HG03280 (cell line): ENCODE results near the gene BNIP5.
"Not testable (repeated sequence)": the region's sequence is repeated elsewhere in the genome, so short reads cannot be mapped to it uniquely, and the experiment has no call there.

Experiments
- ATAC-seq: cut with Tn5 transposase; IDR thresholded peaks from one replicate; pipeline ENCODE4 v1.9.1; 2021; ENCODE audit warnings: mild to moderate bottlenecking, moderate library complexity; ENCODE audit not compliant: unreplicated experiment

The BNIP5 gene

DNA sequence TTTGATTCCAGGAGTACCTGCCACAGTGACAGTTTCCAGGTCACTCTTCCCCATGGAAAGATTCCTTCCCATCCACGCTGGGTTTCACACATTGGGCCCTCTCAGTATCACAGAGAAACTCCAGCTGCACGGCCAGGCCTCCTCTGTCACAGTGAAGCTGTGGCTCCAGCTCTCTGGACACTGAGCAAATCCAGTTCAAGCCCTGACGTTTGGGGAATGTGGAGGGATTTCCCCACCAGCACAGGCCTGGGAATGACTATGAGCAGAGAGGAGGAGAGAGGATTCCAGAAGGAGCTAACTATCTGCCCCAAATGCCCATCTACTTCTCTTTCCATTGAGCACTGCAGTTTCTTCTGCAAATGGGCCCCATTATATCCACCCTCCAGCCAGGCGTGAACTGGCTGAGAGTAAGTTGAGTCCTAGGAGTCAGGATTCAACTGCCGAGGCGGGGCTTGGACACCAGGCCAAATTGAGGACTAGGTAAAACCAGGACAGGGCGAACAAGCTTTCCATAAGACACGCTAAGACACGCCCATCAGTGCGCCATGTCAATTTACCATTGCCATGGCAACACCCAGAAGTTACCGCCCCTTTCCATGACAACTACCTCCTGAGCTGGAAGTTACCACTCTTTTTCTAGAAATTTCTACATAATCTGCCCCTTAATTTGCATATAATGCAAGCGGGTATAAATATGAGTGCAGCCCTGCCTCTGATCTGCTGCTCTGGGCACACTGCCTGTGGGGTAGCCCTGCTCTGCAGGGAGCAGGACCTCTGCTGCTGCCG lies 9.2 kb upstream of the BNIP5 start:
- no peak for ATAC-seq

DNA sequence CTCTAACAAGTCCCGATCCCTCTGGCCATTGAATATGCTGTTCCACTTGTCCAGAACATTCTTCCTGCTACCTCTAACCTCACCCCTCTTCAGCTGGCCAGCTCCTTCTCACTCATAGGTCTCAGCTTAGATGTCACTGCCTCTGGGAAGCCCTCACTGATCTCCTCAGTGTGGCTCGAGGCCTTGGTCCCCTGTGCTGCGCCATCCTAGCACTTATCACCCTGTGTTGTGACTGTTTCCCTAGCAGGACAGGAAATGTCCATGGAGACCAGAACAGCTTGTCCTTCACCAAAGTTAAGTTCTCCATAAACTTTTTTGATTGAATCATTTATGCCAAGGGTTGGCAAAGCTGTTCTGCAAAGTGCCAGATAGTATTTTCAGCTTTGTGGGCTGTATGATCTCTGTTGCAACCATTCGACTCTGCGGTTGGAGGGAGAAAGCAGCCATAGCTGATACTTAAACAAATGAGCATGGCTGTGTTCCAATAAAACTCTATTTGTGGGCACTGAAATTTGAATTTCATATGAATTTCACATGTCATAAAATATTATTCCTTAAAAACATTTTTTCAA lies 6.5 kb upstream of the BNIP5 start:
- no peak for ATAC-seq

- no peak for ATAC-seq
Measured at GRCh38 chr6:36340618-36341454, 4.1 kb upstream of the BNIP5 start.

DNA sequence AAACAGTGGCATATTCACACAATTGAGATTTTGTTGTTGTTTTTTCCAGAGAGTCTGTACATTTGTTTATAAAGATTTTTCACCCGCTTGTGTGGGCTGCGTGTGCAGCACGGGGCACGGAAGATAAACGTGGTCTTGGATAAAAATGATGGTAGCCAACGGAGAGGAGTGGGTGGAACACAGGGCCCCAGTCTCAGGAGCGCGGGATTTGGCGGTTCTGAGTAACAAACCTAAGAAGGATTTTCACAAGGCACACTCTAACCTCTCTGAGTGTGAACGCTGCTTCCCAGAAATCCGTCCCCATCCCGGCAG lies 3.6 kb upstream of the BNIP5 start:
- ATAC-seq = no peak

DNA sequence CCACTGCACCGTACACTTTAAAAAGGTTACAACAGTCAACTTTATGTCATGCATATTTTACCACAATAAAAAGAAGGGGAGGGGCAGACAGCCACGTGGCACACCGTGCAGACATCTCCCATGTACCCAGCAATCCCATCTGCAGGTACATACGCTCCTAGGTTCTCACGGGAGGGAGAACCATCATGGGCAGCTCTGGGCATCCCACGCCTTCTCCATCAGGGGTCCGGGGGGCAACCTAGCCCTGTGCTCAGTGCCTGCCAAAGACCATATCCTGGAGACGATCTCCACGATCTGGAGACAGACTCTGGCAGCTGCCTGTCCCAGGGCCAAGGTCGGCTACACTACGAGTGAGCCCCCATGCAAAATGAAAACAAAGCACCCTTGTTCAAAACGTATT lies 2.5 kb upstream of the BNIP5 start:
- no peak for ATAC-seq

DNA sequence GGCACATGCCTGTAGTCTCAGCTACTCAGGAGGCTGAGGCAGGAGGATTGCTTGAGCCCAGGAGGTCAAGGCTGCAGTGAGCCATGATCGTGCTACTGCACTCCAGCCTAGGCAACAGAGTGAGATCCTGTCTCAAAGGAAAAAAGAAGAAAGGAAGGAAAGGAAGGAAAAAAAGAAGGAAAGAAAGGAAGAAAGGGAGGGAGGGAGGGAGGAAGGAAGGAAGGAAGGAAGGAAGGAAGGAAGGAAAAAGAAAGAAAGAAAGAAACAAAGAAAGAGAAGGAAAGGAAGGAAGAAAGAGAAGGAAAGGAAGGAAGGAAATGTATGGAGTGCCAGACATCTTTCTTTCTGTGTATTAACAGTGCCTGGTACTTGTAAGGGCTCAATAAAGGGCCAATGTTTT lies 1.5 kb upstream of the BNIP5 start:
- ATAC-seq = not testable (repeated sequence)

DNA sequence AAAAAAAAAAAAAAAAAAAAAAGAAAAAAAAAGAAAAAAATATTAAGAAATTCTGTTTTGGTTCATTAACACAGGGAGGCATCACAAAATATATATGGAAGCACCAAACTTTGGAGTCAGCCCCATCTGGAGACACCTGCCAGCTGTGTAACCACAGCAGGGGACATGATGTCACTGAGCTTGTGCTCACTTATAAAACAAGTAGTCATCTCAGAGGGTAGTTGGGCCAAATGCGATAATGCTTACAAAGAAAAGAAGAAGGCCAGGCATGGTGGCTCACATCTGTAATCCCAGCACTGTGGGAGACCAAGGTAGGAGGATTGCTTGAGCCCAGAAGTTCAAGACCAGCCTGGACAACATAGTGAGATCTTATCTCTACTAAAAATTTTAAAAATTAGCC lies 1.1 kb upstream of the BNIP5 start:
- ATAC-seq = no peak

DNA sequence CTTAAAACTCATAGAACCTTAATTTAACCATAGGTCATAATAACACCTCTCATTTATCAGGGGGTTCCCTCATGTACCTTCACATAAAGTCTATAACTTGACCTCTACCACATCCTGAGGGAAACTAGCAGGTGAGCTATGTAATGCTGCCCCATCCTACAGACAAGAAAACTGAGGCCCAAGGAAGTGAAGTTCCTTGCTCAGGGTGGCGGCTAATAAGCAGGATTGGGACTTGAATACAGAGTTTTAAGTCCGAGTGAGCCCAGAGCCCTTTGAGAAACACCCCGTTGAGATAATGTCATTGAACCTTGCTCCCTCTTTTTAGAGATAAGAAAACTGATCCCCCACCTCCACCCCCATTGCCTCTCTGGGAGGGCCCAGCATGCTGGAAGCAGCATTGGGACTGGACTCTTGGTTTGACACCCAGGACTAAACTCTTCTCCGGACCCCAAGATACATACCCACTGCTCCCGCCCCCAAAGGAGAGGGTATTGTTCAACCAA lies 429 bp downstream of the BNIP5 start:
- ATAC-seq = no peak

GRCh38 chr6:36335465-36336207 lies 1.1 kb downstream of the BNIP5 start:
- no peak for ATAC-seq

GRCh38 chr6:36334832-36335459 lies 1.7 kb downstream of the BNIP5 start:
- no peak for ATAC-seq

DNA sequence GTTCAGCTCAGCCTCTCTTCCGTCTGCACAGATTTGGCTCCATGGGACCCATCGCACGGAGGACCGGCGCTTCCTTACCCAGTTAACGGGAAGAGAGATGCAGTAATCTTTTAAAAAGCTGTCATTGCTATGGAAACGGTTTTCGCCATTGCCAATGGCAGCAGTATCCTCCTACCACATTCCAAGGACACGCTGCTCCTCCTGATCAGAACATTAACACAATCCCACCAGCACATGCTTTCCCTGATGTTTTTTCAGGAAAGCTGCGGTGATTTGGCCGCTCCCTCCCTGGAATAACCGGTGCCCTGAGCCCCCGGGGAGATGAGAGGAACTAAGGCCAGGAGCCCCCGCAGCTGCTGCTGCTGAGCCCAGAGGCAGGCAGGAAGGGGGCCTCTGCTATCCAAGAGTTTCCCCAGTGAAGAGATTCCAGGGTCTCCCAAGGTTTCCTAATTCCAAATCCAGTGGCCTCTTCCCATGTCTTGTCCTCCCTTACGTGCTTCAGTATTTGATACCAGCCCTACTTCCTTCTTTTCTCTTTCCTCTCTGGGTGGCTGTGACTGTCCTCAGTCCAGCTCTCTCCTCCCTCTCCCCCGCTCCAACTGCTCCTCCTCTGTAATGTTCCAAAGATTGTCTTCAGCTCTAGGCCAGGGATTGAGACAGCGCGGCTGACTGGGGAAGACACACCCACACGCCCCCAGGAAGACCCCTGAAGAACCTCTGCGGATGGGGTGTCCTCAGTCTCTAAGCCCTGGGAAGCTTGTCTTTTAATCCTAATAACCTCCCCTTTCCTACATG lies 2.6 kb downstream of the BNIP5 start:
- ATAC-seq = no peak

- ATAC-seq = no peak
Measured at GRCh38 chr6:36333171-36333895, 3.4 kb downstream of the BNIP5 start.

GRCh38 chr6:36331381-36331780 lies 5.3 kb downstream of the BNIP5 start:
- no peak for ATAC-seq

DNA sequence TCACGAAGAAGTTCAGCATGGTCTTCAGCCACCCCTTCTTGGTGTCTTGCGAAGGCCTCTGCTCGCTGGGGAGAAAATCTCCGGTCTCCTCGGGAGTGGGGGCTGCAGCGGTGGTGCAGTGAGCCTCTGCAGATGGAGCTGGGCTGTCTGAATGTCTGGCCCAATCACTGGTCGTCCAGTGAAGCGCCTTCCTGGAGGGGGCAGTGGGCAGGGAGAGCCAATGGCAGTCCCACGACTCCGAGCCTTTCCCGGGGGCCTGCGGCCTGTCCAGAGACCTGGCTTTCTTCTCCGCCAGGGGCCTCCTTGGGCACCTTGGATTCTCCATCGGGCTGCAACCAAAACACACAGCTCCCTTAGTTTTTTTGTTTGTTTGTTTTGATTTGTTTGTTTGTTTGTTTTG lies 6.3 kb downstream of the BNIP5 start:
- no peak for ATAC-seq

- no peak for ATAC-seq
Measured at GRCh38 chr6:36329798-36330291, 6.8 kb downstream of the BNIP5 start.

DNA sequence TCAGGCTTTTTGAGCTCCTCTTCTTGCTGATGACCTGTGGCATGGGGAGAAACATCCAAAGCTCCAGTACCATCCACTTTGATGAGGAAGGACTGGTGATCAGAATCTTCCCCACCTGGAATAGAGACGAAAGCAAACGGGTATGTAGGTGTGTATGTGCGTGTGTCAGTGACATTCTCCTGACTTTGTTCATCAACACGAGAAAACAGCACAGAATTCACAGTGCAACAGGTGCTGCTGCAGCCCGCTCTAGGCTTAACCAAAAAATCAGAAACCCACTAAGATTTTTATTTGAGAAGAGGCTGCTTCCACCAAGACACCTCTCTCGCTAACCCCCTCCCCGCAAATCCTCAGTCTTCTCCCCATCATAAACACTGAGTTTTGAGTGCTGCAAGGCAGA lies 8.1 kb downstream of the BNIP5 start:
- ATAC-seq = no peak

- no peak for ATAC-seq
Measured at GRCh38 chr6:36327919-36328236, 8.8 kb downstream of the BNIP5 start.

DNA sequence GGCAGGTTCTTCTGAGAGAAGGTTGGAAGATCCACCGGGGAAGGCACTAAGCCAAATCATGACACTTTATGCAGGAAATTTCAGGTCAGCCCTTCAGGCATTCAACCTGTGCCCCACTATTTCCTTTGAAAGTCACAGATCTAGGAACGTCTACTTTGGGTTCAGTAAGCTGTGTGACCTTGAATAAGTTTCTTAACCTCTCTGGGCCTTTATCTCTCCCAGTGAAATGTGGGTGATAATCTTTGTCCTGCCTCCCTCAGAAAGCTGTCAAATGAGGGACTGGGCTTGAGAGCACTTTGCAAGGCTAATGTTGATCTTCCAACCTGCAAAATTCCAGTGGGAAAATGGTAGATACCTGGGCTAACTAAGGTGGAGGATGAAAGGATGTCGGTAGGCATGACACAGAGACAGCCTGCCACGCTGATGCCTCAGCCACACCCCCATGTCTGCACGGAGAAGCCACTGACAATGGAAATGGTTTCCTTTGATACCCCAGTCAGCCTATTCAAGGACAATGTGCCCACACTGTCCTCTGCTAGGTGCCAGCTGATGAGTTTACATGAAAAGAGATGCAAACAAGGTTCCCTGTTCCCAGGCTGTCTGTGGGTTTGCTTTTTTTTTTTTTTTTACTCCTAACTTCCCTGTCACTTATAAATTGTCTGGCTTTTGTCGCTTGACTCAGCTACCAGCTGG lies 9.3 kb downstream of the BNIP5 start:
- ATAC-seq = no peak
